Liver (tissue), 3 donors: Measurements from ENCODE around the gene ATP6V1G1.

Experiments used
- CTCF ChIP-seq: fragments of 150-350 bp; IDR thresholded peaks from 2 replicates; pipeline ENCODE4 v1.5.1; 2017; ENCODE audit warnings: improper control_type of control experiment, low read depth, low read length; ENCODE audit not compliant: missing input control
- FOXA1 ChIP-seq: IDR thresholded peaks from 2 replicates; pipeline ENCODE4 v1.6.1; 2016; ENCODE audit warnings: antibody characterized with exemption
- GABPA ChIP-seq, 2 donors: IDR thresholded peaks in 1 of 2; conservative IDR thresholded peaks in 1 of 2; 2 replicates each; pipeline ENCODE4 v1.6.1; 2016; ENCODE audit warnings: antibody characterized with exemption in 2 of 2, mild to moderate bottlenecking in 1 of 2, moderate library complexity in 1 of 2
- HNF4G ChIP-seq: IDR thresholded peaks from 2 replicates; pipeline ENCODE4 v1.6.1; 2016; ENCODE audit warnings: antibody characterized with exemption
- TAF1 ChIP-seq: conservative IDR thresholded peaks from 2 replicates; pipeline ENCODE4 v1.6.1; 2016; ENCODE audit warnings: antibody characterized with exemption, mild to moderate bottlenecking
- YY1 ChIP-seq: IDR thresholded peaks from 2 replicates; pipeline ENCODE4 v1.6.1; 2016; ENCODE audit warnings: antibody characterized with exemption, mild to moderate bottlenecking
- donor health status: healthy.
- donor health status: healthy.

GRCh38 chr9:114606068-114606467 is 18.5 kb downstream of the ATP6V1G1 start:
- TF ChIP-seq FOXA1, result no peak
- no peak for TF ChIP-seq CTCF
- TF ChIP-seq TAF1, result no peak
- TF ChIP-seq GABPA (IDR thresholded peaks at IDR 0.05 in 1 of 2, conservative IDR thresholded peaks at IDR 0.05 in 1 of 2), result no peak
- no peak for TF ChIP-seq YY1
- no peak for TF ChIP-seq HNF4G
